SK-N-MC (cell line): ENCODE data around the gene TNP2.

Experiments
- DNase-seq: peaks from one replicate; pipeline ENCODE4 v3.0.0-alpha.2; 2011; ENCODE audit warnings: low read depth, low spot score
- H3K27ac ChIP-seq: fragments of 200-600 bp; sonication (generic); 2 replicates; pipeline ENCODE4 v1.5.1; 2016; ENCODE audit warnings: mixed run types
- H3K36me3 ChIP-seq: fragments of 200-600 bp; sonication (generic); 2 replicates; pipeline ENCODE4 v1.6.1; 2017; ENCODE audit warnings: antibody characterized with exemption, low read length, mixed read lengths; ENCODE audit not compliant: insufficient read depth
- H3K4me3 ChIP-seq: fragments of 200-600 bp; sonication (generic); 2 replicates; pipeline ENCODE4 v1.5.1; 2016
- H3K9ac ChIP-seq: fragments of 200-600 bp; sonication (generic); 2 replicates; pipeline ENCODE4 v1.8.0; 2017; ENCODE audit warnings: mixed run types, mixed read lengths; ENCODE audit not compliant: insufficient read length
- H3K9me3 ChIP-seq: fragments of 200-600 bp; sonication (generic); 2 replicates; pipeline ENCODE4 v1.6.1; 2017; ENCODE audit warnings: low read depth, mild to moderate bottlenecking, antibody characterized with exemption, low read length, moderate library complexity, mixed read lengths
- EZH2 ChIP-seq: fragments of 200-600 bp; sonication (generic); IDR thresholded peaks from one replicate; pipeline ENCODE4 v1.6.1; 2017; ENCODE audit warnings: antibody characterized with exemption
- FOXP2 ChIP-seq: optimal IDR thresholded peaks from 2 replicates; pipeline ENCODE3; 2011; ENCODE audit warnings: mild to moderate bottlenecking, moderate library complexity; ENCODE audit not compliant: insufficient read depth; ENCODE audit errors: extremely low read length, control extremely low read depth
- POLR2AphosphoS5 ChIP-seq: IDR thresholded peaks from 2 replicates; pipeline ENCODE4 v1.6.1; 2012; ENCODE audit warnings: mild to moderate bottlenecking, low read depth, low read length, borderline replicate concordance

The TNP2 gene

DNA sequence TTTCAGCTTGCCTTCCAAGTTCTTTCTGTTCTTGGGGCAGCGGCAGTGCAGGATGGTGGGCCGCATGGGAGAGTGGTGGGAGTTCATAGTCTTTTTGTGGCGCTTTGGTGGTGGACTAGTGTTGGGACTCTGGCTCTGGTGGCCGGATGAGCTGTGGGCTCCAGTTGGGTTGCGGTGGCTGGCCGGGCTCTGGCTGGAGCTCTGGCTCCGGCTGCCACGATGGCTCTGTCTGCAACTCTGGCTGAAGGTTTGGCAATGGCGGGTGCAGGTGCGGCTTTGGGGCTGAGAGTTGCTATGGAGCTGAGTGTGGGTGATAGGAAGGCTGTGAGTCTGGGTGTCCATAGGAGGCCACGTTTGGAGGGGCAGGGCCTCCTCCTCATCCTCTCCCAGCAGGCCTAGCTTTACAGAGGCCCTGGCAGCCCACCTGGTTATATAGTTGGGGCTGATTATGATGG, at the start of gene TNP2:
TSS of gene TNP2 (minus strand) at position 405 of the 455 bp plus-strand sequence. CDS start at position 342, 63 bp downstream.
- DNase-seq, result no peak
- H3K9me3 ChIP-seq, result no peaks in the 10 kb centered on the region
- TF ChIP-seq POLR2AphosphoS5 (no peak), FOXP2 (no peak), EZH2 (no peak)
- no peak within 1 kb of the TSS for H3K4me3 ChIP-seq
- no peaks in the 10 kb centered on the region for H3K36me3 ChIP-seq
- H3K27ac ChIP-seq, result no peak within 1 kb of the TSS
- no peak within 1 kb of the TSS for H3K9ac ChIP-seq

DNA sequence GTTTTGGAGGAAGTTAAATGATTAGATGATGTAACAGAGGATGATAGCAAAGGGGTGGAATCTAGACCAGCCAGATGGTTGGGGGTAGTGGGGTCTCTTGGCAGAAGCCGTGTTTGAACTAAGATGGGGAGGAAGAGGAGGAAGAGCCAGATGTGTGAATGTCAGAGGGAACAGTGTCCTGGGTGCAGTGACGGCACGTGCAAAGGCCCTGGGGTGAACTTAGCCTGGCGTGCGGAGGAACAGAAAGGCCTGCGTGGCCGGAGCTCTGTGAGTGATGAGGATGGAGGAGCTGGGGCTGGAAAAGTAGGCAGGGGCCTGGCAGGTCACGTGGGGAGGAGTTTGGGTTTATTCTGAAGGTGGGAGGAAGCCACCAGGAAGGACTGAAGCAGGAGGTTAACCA, 49.7 kb upstream of the TNP2 start:
- TF ChIP-seq POLR2AphosphoS5, result no peak
- no peak for TF ChIP-seq EZH2
- no peak for TF ChIP-seq FOXP2
- no peak overlapping the region for H3K27ac ChIP-seq
- H3K36me3 ChIP-seq, result no peaks in the 10 kb centered on the region
- no peak overlapping the region for H3K9ac ChIP-seq
- H3K9me3 ChIP-seq, result no peaks in the 10 kb centered on the region
- DNase-seq, result no peak
- no peak overlapping the region for H3K4me3 ChIP-seq

DNA sequence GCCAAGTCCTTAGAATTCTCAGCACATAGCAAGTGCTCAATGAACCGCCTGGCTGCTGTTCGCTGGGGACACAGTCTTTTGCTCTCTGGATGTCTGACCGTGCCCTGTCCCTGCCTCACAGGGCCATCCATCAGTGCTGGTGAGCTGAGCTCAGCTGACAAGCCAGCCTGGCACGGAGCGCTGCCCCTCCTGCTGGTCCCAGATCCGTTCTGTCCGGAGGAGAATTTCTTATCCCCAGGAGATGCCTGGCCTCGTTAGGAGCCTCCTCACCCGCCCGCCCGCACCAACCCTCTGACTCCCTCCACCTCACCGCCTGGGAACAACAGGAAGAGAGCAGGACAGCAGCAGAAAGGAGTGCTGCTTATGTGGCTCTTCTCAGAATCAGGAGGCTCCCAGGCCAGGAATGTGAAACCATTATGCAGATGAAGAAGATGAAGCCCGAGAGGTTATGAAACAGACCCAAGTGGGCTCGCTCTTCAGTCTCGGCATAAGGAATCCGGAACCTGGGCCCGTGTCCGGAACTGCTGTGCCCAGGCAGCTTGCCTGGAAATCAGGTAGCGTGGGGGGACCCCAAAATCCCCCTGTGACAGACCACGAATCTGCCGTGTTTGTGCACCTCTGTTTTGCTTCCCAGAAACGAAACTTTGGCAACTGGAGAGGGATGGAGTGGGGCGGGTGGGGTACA, 47.3 kb upstream of the TNP2 start:
- TF ChIP-seq EZH2 (no peak), POLR2AphosphoS5 (no peak), FOXP2 (no peak)
- H3K9me3 ChIP-seq, result no peaks in the 10 kb centered on the region
- no peaks in the 10 kb centered on the region for H3K36me3 ChIP-seq
- DNase-seq, result no peak
- H3K27ac ChIP-seq, result no peak overlapping the region
- no peak overlapping the region for H3K4me3 ChIP-seq
- H3K9ac ChIP-seq, result no peak overlapping the region

DNA sequence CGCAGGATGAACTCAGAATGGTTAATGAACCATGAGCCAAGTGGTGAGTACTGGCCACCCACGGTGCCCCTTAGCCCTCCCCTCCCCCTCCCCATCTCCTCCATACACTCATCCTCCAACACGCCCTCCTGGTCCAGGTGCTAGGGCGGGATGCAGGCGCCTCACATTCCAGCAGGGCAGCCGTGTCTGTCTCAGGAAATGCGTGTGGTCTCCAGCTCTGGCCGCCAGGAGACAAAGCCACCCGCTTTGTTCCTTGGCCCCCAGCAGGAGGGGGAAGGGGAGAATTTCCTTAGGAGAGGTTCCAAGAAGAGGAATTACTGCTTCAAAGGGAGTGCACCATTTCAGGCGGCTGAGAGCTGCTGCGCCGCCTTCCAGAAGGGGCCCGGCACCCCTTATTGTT, 46.4 kb upstream of the TNP2 start:
- Histone ChIP-seq H3K36me3 (no peaks in the 10 kb centered on the region), H3K4me3 (no peak overlapping the region), H3K27ac (no peak overlapping the region), H3K9ac (no peak overlapping the region), H3K9me3 (no peaks in the 10 kb centered on the region)
- DNase-seq, result no peak
- TF ChIP-seq FOXP2, result no peak
- no peak for TF ChIP-seq EZH2
- no peak for TF ChIP-seq POLR2AphosphoS5

DNA sequence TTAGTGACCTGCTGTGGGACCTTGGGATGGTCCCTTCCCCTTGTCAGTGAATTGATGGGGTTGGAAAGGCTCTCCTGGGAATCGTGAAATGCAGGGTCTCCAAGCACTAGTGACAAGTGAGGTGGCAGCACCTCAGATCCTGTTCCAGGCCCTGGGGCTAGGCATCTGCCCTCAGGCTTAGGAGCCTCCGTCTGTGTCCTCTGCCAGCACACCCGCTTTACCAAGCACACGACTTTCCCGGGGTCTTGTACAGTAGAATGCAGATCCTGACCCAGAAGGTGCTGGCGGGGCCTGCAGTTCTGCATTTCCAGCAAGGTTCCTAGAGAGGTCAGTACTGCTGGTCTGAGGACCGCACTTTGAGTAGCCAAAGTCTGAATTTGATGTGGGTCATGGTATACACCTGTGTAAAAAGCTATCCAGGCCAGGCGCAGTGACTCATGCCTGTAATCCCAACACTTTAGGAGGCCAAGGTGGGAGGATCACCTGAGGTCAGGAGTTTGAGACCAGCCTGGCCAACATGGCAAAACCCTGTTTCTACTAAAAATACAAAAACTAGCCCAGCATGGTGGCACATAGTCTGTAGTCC, 45.3 kb upstream of the TNP2 start:
- Histone ChIP-seq H3K36me3 (no peaks in the 10 kb centered on the region), H3K9me3 (no peaks in the 10 kb centered on the region), H3K27ac (no peak overlapping the region), H3K4me3 (no peak overlapping the region), H3K9ac (no peak overlapping the region)
- TF ChIP-seq FOXP2, result no peak
- TF ChIP-seq EZH2, result no peak
- no peak for DNase-seq

DNA sequence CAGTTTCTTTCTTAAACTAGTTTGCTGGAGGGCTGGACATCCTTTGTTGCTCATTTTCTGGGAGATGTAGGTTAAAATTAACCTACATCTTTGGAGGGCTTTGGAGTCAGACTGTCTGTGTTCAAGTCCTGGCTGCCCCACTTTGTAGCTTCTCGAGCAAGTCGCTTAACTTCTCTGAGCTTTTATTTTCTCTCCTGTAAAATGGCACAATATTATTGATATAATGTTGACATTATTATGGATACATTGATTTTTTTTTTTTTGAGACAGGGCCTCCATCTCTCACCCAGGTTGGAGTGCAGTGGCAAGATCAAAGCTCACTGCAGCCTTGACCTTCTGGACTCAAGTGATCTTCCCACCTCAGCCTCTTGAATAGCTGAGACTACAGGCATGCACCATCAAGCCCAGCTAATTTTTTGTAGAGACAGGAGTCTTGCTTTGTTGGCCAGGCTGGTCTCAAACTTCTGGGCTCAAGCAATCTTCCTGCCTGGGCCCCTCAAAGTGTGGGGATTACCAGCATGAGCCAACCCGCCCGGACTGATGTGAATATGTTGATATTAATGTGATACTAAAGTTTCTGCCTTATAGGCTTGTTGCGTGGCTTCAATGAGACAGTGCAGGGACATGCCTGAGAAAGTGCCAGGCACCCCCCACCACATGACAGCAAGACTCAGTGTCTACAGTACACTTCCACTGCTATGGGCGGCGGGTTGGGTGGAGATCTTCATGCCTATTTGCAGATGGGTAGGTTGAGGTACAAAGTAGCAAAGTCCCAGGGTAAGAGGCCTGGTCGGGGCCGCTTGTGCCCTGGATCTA, 44.6 kb upstream of the TNP2 start:
- Histone ChIP-seq H3K27ac (peak overlapping the region; percentile 37; the same call in 1 of the 2 replicates), H3K9me3 (no peaks in the 10 kb centered on the region), H3K9ac (no peak overlapping the region), H3K4me3 (0 out of 2 replicates have a peak overlapping the region, but pooled peaks have one; percentile 9), H3K36me3 (no peaks in the 10 kb centered on the region)
- TF ChIP-seq FOXP2 (no peak), POLR2AphosphoS5 (no peak), EZH2 (no peak)
- no peak for DNase-seq

DNA sequence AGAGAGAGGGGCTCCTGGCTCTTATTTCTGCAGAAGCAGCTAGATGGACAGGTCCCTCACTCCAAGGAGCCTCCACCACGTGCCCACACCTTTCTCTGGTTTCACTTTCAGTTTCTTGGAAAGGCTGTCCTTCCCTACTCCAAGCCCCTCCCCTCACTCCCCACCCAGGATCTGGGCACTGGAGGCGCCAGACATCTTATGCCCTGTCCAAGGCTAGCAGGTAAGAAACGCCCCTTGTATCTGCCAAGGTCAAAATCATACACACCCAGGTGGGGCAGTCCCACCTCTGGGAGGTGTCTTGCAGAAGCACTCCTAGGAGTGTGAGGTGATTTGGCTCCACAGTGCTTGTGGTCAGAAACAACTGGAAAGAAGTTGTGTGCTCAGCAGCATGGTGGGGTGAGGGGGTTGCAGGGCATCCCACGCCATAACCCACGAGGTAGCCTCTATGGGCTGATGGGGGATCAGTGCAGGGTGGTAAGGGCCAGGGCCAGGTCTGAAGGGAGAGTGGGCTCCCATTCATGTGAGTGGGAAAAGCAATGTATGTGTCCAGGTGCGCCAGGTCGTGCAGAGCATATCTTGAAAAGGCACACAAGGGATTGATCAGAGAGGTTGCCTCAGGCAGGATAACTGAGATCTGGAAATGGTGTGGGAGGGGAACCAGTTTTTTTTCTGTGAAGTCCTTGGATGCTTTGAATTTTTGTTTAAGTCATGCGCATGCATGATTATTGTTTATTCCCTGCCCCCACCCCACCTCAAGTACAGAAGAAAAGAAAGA, 43.8 kb upstream of the TNP2 start:
- H3K4me3 ChIP-seq, result 0 out of 2 replicates have a peak overlapping the region, but pooled peaks have one; percentile 9
- no peak overlapping the region for H3K9ac ChIP-seq
- no peak for TF ChIP-seq EZH2
- TF ChIP-seq POLR2AphosphoS5, result no peak
- no peak for TF ChIP-seq FOXP2
- 0 out of 2 replicates have a peak overlapping the region, but pooled peaks have one; percentile 21 for H3K27ac ChIP-seq
- H3K36me3 ChIP-seq, result no peaks in the 10 kb centered on the region
- peak; percentile 22 for DNase-seq
- H3K9me3 ChIP-seq, result no peaks in the 10 kb centered on the region
